Activated CD4-positive, CD25-positive, alpha-beta regulatory T cell treated with anti-CD3 and anti-CD28 coated beads, Interleukin-2, amount 50 U/mL, for 16 hours (primary cell): ENCODE results near the gene ACE.

Experiments used
- DNase-seq: peaks from one replicate; pipeline ENCODE4 v3.0.0-alpha.2; 2020; ENCODE audit warnings: low read depth, low spot score

The ACE gene

DNA sequence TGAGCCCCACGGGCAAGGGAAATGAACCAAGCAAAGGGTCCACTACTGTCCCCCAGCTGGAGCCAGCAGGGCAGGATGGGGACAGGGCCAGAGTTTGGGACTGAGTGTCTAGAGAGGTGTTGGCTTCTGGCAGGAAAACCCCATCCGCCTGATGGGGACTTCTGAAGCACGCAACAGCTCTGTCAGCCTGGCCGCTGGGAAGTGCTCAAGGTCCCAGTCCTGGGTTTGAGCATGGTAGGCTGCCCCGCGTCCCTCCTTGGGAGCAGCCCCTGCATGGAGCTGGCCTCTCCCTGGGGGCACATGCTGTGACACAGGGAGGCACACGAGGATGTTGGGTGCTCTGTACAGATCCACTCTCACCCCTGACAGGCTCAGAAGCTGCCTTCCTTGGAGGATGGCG is 14.6 kb downstream of the ACE start:
- DNase-seq: no peak

DNA sequence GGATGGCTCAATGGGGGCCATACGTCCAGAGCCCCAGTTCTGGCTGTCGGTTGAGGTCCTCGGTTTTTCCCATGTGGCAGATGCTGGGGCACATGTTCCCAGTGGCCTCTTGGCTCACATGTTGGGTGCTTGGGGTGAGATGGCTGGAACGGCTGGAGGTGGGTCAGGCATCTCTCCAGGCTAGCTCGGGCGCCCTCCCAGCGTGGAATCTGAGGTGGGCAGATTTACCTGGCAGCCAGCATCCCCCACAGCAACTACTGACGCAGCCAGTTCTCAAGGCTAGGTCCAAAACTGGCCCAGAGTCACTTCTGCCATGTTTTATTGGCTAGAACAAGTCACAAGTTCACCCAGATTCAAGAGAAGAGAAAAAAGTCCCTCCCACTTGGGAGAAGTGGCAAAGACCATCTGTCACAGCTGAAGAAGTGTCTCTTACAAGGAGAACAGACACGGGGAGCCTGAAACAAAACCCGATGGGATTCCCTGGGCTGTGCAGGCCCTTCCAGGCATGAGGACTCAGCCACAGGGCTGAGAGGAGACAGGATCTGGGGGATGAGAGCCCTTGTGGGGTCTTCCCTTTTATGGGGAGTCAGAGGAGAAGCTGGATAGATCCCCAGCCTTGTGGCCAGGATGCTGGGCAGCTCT is 15.2 kb downstream of the ACE start:
- DNase-seq: no peak

DNA sequence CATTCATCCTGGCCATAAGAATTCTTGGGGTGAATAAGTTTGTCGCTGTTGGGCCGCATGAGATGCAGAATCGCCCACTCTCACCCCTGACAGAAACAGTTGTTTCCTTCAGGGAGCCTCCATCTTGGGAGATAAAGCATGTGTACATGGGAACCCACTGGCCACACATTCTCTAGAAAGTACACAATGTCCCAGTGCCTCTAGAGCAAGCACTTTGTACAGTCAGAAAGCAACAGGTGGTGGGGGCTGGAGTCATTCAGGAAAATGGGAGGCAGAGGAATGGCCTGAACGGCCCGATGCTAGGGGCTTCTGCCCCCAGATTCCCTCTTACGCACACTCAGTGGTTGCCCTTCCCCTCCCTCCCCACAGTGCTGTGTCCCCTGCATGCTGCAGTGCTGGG is 16.1 kb downstream of the ACE start:
- no peak for DNase-seq

DNA sequence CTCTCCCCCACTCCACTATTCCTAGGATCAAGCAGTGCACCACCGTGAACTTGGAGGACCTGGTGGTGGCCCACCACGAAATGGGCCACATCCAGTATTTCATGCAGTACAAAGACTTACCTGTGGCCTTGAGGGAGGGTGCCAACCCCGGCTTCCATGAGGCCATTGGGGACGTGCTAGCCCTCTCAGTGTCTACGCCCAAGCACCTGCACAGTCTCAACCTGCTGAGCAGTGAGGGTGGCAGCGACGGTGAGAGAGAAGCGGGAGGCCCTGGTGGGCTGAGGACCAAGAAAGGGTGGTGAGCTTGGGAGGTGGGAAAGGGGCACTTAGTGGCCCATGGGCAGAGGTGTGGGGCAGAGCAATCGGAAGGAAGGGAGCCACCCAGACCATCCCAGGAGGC is 16.6 kb downstream of the ACE start:
- DNase-seq: no peak

DNA sequence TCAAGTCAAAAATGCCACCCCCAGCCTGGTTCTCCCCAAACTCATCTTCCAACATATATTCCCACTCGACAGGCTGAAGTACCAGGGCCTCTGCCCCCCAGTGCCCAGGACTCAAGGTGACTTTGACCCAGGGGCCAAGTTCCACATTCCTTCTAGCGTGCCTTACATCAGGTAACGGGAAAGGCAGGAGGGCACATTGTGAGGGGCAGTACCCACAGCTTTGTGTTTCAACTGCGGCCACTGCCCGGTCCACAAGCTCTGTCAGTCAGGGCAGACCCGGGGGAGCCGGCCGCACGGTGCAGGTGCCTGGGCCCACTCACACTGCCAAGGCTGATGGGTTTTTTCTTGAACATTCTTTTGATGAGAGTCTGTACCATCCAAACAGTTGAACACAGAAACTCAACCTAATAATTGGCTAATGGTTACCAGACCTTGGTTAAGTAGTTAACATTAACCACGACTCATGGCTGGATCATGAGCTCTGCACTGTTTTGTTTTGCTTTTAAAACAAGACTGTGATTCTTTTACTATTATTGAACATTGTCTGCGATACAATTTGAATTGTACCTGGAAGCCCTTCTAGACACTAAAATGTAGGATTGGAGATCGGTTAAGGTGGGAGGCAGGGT is 17.6 kb downstream of the ACE start:
- no peak for DNase-seq

DNA sequence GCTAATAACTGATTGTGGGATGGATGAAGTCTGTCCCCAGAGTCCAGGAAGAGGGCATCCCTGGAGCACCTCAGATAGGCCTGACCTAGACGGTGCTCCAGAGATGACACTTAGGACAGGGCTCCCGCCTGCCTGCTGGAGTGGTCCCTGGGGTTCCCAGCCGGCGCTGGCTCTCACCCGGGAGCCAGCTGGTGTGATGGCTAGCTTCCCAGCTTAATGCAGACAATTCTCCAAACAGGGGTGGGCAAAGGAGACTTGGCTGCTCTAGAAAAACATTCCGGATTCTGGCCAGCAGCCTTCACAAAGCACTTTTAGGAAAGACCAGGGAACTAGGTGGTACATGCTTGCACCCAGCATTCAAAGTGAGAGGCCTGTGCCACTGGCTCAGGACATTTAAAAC is 18.6 kb downstream of the ACE start:
- no peak for DNase-seq

DNA sequence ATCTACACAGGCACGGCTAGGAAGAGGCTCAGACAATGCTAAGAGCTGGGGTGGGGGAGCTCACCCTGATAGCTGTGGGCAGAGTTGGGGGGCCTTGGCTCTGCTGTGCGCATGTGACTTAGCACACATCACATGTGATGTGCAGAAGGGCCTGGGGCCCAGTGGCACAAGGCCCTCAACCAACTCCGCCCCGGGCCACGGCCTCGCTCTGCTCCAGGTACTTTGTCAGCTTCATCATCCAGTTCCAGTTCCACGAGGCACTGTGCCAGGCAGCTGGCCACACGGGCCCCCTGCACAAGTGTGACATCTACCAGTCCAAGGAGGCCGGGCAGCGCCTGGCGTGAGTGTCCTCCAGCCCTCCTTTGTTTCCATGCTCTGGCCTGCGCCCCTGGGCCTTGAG is 19.3 kb downstream of the ACE start:
- DNase-seq: no peak

DNA sequence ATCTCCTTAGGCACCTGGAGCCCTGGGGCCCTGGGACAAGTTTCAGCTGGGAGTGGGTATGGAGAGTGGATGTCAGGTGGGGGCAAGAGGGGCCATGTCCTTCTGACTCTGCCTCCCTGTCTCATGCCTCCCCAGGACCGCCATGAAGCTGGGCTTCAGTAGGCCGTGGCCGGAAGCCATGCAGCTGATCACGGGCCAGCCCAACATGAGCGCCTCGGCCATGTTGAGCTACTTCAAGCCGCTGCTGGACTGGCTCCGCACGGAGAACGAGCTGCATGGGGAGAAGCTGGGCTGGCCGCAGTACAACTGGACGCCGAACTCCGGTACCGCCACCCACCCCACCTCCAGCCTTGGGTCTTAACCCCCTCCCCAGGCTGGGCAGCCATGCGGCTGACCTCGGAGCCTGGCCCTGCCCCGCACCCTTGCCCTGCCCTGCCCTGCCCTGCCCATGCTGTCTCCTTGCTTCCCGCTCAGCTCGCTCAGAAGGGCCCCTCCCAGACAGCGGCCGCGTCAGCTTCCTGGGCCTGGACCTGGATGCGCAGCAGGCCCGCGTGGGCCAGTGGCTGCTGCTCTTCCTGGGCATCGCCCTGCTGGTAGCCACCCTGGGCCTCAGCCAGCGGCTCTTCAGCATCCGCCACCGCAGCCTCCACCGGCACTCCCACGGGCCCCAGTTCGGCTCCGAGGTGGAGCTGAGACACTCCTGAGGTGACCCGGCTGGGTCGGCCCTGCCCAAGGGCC is 20.0 kb downstream of the ACE start:
- DNase-seq: no peak

DNA sequence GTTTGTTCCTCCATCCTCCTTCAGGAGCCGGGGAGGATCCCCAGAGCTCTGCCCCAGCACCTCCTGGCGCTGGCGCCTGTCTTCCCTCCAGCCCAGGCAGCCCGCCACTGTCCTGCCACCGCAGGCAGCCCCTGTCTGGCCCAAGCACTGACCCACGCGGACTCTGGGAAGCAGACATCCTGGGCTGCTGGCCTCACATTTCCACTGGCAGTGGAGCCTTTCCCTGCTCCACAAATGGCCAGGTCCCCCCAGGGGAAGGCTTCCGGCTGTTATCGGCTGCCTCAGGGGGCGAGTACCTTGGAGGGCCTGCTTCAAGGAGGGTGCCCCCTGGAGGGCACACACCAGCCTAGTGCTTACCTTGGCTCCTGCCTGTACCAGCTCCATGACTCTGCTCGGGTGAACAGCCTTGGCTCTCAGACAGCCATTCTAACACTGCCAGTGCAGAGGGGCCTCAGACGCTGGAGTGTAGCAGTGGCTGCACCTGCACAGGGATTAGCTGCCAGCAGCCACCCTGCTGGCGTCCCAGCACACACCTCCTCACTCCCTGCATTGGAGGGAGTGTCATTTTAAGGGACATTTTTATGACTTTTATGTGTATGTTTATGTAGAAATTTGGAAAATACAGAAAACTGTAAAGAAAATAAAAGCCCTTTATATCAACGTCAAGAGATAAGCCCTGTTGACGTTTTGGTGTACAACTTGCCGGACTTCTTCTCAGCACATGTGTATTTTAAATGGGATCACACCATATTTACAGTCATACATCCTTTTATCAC is 21.0 kb downstream of the ACE start:
- no peak for DNase-seq

DNA sequence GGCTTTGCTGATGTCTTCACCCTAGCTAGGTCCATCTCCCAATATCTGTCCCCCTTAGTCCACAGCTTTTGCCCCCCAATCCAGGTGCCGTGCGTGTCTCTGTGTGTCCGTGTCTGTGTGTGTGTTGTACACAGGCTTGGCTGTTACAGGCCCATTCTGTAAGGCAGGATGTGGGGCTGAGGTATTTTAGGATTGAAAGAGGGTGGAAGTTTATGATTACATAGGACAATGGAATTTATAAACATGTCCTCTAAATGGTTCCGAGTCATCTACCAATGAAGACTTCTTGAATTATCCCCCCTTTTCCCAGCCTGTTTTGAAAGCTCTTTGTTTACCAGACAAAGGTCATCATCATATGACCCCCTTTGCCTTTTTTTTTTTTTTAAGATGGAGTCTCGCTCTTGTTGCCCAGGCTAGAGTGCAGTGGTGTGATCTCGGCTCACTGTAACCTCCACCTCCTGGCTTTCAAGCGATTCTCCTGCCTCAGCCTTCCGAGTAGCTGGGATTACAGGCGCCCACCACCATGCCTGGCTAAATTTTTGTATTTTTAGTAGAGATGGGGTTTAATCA is 21.9 kb downstream of the ACE start:
- no peak for DNase-seq

DNA sequence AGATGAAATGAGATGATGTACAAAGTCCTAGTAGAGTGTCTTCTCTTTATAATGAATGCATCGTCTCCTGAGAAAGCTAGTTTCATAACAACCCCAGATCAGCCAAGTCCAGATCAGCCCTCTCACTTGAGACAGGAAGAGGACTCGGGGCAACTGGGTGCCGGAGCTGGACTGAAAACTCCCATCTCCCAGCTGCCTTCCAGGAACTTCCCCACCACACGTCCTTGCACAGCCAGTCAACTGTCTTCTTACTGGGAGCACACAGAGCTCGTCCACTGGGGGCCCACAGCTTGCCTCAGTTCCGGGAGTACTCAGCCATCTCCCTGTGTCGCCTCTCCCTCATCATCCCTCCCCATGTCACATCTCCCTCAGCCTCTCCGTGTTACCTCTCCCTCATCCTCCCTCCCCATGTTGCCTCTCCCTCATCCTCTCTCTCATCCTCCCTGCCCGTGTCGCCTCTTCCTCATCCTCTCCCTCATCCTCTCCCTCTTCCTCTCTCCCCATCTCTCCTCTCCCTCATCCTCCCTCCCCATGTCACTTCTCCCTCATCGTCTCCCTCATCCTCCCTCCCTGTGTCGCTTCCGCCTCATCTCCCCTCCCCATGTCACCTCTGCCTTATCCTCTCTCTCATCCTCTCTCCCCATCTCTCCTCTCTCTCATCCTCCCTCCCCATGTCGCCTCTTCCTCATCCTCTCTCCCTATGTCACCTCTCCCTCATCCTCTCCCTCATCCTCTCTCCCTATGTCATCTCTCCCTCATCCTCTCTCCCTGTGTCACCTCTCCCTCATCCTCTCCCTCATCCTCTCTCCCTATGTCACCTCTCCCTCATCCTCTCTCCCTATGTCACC is 23.9 kb downstream of the ACE start:
- DNase-seq: no peak

DNA sequence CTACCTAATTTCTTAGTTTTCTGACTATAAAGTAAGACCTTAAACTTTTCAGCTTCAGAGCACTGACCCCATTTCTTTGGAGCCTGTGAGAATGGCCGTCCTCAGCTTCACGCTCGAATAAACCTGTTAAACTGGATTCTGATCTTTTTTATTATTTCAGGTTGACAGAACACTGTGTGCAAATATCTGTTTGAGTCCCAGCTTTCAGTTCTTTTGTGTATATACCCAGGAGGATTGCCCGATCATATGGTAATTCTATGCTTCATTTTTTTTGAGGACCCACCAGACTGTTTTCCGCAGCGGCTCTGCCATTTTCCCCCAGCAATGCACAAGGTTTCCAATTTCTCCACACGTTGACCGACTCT is 26.5 kb downstream of the ACE start:
- DNase-seq: no peak

DNA sequence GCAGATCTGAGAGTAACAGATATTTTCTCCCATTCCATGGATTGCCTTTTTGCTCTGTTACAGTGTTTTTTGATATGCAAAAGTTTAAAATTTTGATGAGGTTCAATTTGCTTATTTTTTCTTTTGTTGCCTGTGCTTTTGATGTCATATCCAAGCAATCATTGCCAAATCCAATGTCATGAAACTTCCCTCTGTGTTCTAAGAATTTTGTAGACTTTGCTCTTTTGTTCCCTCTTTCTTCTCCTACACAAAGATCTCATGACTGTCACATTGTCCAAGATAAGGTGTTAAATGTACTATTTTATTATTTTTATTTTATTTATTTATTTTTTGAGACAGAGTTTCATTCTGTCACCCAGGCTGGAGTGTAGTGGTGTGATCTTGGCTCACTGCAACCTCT is 27.4 kb downstream of the ACE start:
- no peak for DNase-seq

DNA sequence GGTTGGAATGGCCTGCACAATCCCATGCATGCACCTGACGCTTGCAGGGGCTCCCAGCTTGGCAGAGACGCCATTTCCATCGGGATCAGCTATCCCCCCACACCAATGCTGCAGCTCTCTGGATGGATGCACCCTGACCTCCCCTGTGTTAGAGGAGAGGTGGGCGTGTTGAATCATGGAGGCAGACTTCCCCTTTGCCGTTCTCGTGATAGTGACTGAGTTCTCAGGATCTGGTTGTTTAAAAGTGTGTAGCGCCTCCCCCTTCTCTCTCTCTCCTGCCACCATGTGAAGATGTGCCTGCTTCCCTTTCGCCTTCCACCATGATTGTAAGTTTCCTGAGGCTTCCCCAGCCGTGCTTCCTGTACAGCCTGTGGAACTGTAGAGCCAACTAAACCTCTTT is 28.5 kb downstream of the ACE start:
- DNase-seq: no peak

DNA sequence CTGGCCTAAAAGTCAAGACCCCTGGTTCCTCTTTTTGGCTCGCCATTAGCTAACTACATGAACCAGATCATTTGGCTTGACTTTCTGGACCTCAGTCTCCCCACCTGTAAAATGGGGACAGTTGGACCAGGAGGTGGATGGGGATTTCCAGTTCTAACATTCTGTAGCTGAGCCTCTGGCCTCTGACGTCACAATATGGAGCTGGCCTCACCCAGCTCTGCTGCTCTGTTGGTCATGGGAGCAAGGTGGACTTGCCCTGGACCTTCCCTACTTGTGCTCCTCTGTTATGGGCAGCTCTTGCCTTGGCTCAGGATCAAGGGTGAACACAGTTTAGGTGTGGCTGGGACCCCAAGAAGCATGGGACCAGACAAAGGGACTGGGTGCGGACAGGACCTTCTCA is 29.8 kb downstream of the ACE start:
- no peak for DNase-seq

DNA sequence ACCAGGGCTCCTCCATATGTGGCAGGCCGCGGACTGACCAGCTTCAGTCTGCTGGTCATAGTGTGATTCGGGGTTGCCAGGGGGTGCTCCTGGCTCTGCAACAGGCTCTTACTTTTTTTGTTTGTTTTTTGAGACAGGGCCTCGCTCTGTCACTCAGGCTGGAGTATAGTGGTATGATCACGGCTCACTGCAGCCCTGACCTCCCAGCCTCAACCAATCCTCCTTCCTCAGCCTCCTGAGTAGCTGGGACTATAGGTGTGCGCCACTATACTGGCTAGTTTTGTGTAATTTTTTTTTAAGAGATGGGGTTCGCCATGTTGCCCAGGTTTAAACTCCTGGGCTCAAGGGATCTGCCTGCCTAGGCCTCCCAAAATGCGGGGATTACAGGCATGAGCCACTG is 34.5 kb downstream of the ACE start:
- DNase-seq: no peak

DNA sequence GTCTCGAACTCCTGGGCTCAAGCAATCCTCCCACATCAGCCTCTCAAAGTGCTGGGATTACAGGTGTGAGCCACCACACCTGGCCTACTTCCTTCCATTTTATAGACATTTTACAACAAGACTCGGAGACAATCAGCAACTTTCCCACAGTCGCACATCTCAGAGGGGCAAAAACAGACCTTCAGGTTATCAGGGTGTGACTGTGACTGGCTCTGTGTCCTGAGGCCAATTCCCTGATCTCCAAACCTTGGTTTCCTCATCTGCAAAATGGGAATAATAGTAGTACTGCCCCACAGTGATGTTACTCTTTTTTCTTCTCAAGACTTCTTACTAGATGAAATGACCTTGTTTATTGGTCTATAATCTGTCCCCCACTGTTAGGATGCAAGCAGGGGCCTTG is 35.5 kb downstream of the ACE start:
- no peak for DNase-seq

DNA sequence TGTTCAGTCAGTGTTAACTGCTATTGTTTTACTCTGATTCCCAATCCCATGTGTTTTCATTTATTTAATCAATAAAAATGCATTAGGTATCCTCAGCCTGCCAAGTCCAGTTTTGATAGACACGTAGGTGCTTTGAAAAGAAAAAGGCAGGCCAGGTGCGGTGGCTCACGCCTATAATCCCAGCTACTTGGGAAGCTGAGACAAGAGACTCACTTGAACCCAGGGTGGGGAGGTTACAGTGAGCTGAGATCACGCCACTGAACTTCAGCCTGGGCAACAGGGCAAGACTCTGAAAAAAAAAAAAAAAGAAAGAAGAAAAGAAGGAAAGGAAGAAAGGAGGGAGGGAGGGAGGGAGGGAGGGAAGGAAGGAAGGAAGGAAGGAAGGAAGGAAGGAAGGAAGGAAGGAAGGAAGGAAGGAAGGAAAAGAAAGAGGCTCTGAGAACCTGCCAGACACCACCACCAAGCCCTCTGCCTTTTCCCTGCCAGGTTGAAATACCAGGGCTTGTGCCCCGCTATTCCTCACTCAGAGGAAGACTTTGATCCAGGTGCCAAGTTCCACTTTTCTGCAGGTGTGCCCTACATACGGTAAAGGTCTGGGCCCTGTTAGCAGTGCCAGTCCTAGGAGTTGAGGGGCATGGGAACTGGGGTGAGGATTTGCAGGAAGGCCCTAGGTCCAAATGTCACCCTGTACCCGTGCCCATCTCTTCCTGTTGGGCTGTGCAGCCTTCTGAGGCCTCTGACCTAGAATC is 36.2 kb downstream of the ACE start:
- DNase-seq: no peak

DNA sequence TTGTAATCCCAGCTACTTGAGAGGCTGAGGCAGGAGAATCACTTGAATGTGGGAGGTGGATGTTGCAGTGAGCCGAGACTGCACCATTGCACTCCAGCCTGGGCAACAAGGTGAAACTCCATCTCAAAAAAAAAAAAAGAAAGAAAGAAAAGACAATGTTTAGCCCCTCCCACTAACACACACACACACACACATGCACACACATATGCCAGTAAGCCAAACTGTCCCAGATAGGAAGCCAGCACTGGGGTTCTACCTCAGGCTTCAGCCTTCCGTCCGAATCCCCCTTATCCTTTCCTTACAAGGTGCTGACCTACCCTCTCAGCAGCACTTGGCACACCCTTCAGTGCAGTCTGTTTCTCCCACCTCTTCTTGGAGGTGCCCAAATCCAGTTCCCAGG is 37.6 kb downstream of the ACE start:
- no peak for DNase-seq

DNA sequence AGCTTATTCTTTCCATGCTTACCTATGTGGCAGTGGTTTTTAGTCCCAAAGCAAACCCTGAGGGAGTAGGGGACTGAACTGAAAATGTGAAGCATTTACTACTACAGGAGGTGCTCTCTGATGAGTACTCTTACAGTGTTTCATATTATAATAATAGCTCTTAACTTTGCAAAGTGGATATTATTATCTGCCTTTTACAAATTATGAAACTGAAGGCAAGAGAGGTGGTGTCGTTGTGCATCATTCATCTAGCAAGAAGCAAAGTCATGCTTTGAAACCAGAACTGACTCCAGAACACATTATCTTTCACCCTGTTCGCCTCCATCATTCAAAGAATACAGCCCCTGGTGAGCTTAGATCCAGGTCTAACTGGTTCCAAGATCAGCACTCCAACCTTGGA is 38.1 kb downstream of the ACE start:
- no peak for DNase-seq

DNA sequence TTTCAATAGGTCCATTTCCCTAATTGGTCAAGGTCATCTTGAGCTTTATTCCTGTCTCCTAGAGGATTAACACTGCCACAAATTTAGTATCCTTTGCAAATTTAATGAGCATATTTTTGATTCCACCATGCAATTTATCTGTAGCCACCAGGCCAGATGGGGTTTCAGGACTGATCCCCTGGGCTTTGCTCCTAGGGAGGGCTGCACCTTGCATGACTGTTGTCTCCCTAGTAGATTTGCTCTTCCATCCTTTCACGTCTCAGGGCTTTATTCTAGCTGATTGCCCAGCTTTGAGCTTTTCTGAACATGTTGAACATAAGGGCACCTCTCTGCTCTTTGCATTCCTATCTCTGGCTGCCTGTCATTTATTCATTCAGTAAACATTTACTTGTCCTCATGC is 38.6 kb downstream of the ACE start:
- no peak for DNase-seq
